Psoas muscle (tissue), 8 donors: Measurements from ENCODE around the gene CCDC106. TPM values are rescaled to one million over a fixed set of nuclear protein-coding genes. Genes with fewer than 3 reads are reported as not detected.

Source experiments
- ATAC-seq, 4 donors: fragments of 200-7000 bp; cut with Tn5 transposase; one replicate each; pipeline ENCODE4 v1.9.1; 2020; ENCODE audit warnings: moderate library complexity in 3 of 4, mild to moderate bottlenecking in 2 of 4
- DNase-seq, 2 donors: peaks; one replicate each; pipeline ENCODE4 v3.0.0-alpha.2; 2020
- H3K27ac ChIP-seq: fragments of 200-600 bp; one replicate; pipeline ENCODE4 v1.8.0; 2022
- H3K27me3 ChIP-seq, 3 donors: fragments of 200-600 bp in 1 of 3; one replicate each; pipeline versions ENCODE4 v1.6.1 to v1.8.0; 2013 to 2022; ENCODE audit warnings: low read length in 2 of 3, mild to moderate bottlenecking in 2 of 3, moderate library complexity in 1 of 3; ENCODE audit not compliant: insufficient read depth in 3 of 3
- H3K36me3 ChIP-seq, 2 donors: fragments of 200-600 bp in 1 of 2; one replicate each; pipeline versions ENCODE4 v1.6.1 to v1.8.0; 2013 to 2022; ENCODE audit warnings: low read depth in 1 of 2, mild to moderate bottlenecking in 1 of 2, moderate library complexity in 1 of 2; ENCODE audit not compliant: insufficient read depth in 1 of 2
- H3K4me1 ChIP-seq: fragments of 200-600 bp; one replicate; pipeline ENCODE4 v1.8.0; 2022
- H3K4me3 ChIP-seq: fragments of 200-600 bp; one replicate; pipeline ENCODE4 v1.8.0; 2022; ENCODE audit warnings: mild to moderate bottlenecking
- H3K9me3 ChIP-seq: fragments of 200-600 bp; one replicate; pipeline ENCODE4 v1.8.0; 2022
- CTCF ChIP-seq: fragments of 200-600 bp; IDR thresholded peaks from one replicate; pipeline ENCODE4 v1.8.0; 2022; ENCODE audit warnings: antibody characterized with exemption
- WGBS, 3 donors: extraction: QIAGEN DNeasy Blood & Tissue Kit; methylation state at CpG; one replicate each; pipeline versions ENCODE4 v1.1.6 to v1.1.7; 2013; 5-methylcytosine and 5-hydroxymethylcytosine counted together
- intact Hi-C, 2 donors: fragments of 100-400 bp; cut with DNase I; formaldehyde crosslinking; loops; one replicate each; pipeline versions ENCODE4 v1.11.0 to v1.14.2; 2022
- polyA plus RNA-seq, 3 donors: library from polyadenylated mRNA; stranded (reverse); fragments of 200-250 nt; gene quantifications; one replicate each; pipeline ENCODE4 v1.2.3, GENCODE V29; 2013
- total RNA-seq, 4 donors: library from RNA; stranded (reverse); fragmentation: NEBNext Ultra II Directional in 2 of 4; extraction: Animal tissue kit (Norgen Biotek cat#: 25700) in 2 of 4; gene quantifications; one replicate each; pipeline versions ENCODE4 v1.2.1 to v1.2.4, GENCODE V29; 2021 to 2023
- donor health status: healthy with polysubstance abuse.
- donor health status: DM: no; HTN: no; CAD: no; lungs with moderate emphysema.
- donor health status: Bipolar disorder and iron deficiency.
- donor health status: healthy.
- donor health status: DM: yes; HTN: yes; CAD: no.
- donor health status: DM: no; HTN: no; CAD: no.
- donor health status: DM: no; HTN: no; CAD: no.
- donor health status: DM: yes; HTN: yes; CAD: no.

The CCDC106 gene
- total and polyA plus RNA-seq, 7 donors = 4.4 to 12.0 (median 10.0) TPM

GRCh38 chr19:55643003-55643886, 4.8 kb upstream of the CCDC106 start, which contains the start of gene ZNF581:
ZNF581 (plus strand) TSS chr19:55643649; CDS start chr19:55644572, 923 bp downstream.
- TF ChIP-seq CTCF = no peak
- peak within 1 kb of the TSS; percentile 79 for H3K27ac ChIP-seq
- no peaks in the 10 kb centered on the region for H3K9me3 ChIP-seq
- intact Hi-C loops = no loop called here
- H3K27me3 ChIP-seq = no peaks in the 10 kb centered on the region
- peak; percentile 43 to 54 (median 48) for ATAC-seq
- peaks cover 47% of the 10 kb centered on the region for H3K4me1 ChIP-seq
- peak; percentile 78 to 83 for DNase-seq
- H3K36me3 ChIP-seq = peaks cover 0 to 16% of the 10 kb centered on the region in 2 donors
- peak within 1 kb of the TSS; percentile 87 for H3K4me3 ChIP-seq
- 1 to 4% (median 3%) methylated on average over 42 to 55 of the region's 56 CpGs for WGBS, 3 donors

GRCh38 chr19:55643887-55644176, 4.2 kb upstream of the CCDC106 start:
- Histone ChIP-seq H3K36me3 (peaks cover 0 to 16% of the 10 kb centered on the region in 2 donors), H3K9me3 (no peaks in the 10 kb centered on the region), H3K27me3 (no peaks in the 10 kb centered on the region), H3K4me3 (peak overlapping the region; percentile 87), H3K27ac (peak overlapping the region; percentile 79), H3K4me1 (peaks cover 52% of the 10 kb centered on the region)
- ATAC-seq (no peak), DNase-seq (no peak)
- 0 to 1% (median 0%) methylated on average over 14 to 15 of the region's 15 CpGs for WGBS, 3 donors
- intact Hi-C loops = no loop called here
- no peak for TF ChIP-seq CTCF

- TF ChIP-seq CTCF = no peak
- ATAC-seq = no peak
- Histone ChIP-seq H3K4me3 (peak overlapping the region; percentile 87), H3K27ac (peak overlapping the region; percentile 79), H3K9me3 (no peaks in the 10 kb centered on the region), H3K4me1 (peaks cover 50% of the 10 kb centered on the region), H3K27me3 (no peaks in the 10 kb centered on the region), H3K36me3 (peaks cover 0 to 16% of the 10 kb centered on the region in 2 donors)
- intact Hi-C loops = no loop called here
- no peak for DNase-seq
- WGBS, 3 donors = 39 to 45% (median 45%) methylated on average over 11 to 12 of the region's 12 CpGs
Observed at GRCh38 chr19:55644191-55644833, 3.7 kb upstream of the CCDC106 start.

- WGBS, 3 donors = 81 to 83% (median 82%) methylated on average over 28 of the region's 28 CpGs
- no peak for ATAC-seq
- Histone ChIP-seq H3K27ac (peak overlapping the region; percentile 79), H3K36me3 (peaks cover 0 to 16% of the 10 kb centered on the region in 2 donors), H3K9me3 (no peaks in the 10 kb centered on the region), H3K4me3 (peak overlapping the region; percentile 87), H3K27me3 (no peaks in the 10 kb centered on the region), H3K4me1 (peaks cover 44% of the 10 kb centered on the region)
- intact Hi-C loops = no loop called here
- no peak for TF ChIP-seq CTCF
- no peak for DNase-seq
Observed at GRCh38 chr19:55644842-55645511, 3.0 kb upstream of the CCDC106 start.
